A673 (cell line): ENCODE measurements around the gene ARNT2. TPM values are rescaled to one million over a fixed set of nuclear protein-coding genes. Genes with fewer than 3 reads are reported as not detected.
A peak's percentile ranks its signal among the peaks of the same experiment; 100 is the strongest.

ENCODE experiments used
- BruUV-seq: library from RNA; stranded (reverse); fragments of 400-500 nt; replicated peaks from 2 replicates; lab custom pipeline; 2021; lab: Mats Ljungman, UMichigan
- CTCF ChIA-PET: fragments of 300-600 bp; sonication (Branson Sonifier 250); formaldehyde crosslinking; loops from one replicate; lab custom pipeline; 2022; ENCODE audit warnings: antibody characterized with exemption; lab: Charles Lee
- POLR2A ChIA-PET: fragments of 300-600 bp; sonication (Branson Sonifier 250); formaldehyde crosslinking; loops from one replicate; lab custom pipeline; 2022; ENCODE audit warnings: antibody characterized with exemption; ENCODE audit not compliant: low non-redundant PET; lab: Charles Lee
- DNase-seq: peaks from one replicate; pipeline ENCODE4 v3.0.0-alpha.2; 2015; ENCODE audit warnings: low spot score
- H3K27ac ChIP-seq: fragments of 200-600 bp; sonication (generic); 2 replicates; pipeline ENCODE4 v1.5.1; 2016; ENCODE audit warnings: mixed run types, low read depth, mild to moderate bottlenecking, mixed read lengths, antibody characterized with exemption, low read length; ENCODE audit not compliant: poor library complexity, severe bottlenecking
- H3K27me3 ChIP-seq: fragments of 200-600 bp; sonication (generic); replicated peaks from 2 replicates; pipeline ENCODE4 v1.6.1; 2017; ENCODE audit warnings: mixed run types, low read depth, mild to moderate bottlenecking, mixed read lengths, antibody characterized with exemption, low read length; ENCODE audit not compliant: insufficient read depth, poor library complexity
- H3K36me3 ChIP-seq: fragments of 200-600 bp; sonication (generic); 2 replicates; pipeline ENCODE4 v1.6.1; 2016; ENCODE audit warnings: mixed run types, mild to moderate bottlenecking, mixed read lengths, antibody characterized with exemption, low read length; ENCODE audit not compliant: insufficient read depth, poor library complexity, severe bottlenecking
- H3K4me1 ChIP-seq: fragments of 200-600 bp; sonication (generic); 2 replicates; pipeline ENCODE4 v1.6.1; 2017; ENCODE audit warnings: mixed run types, mild to moderate bottlenecking, mixed read lengths, antibody characterized with exemption, low read length; ENCODE audit not compliant: insufficient read depth, poor library complexity, severe bottlenecking
- H3K4me3 ChIP-seq: fragments of 200-600 bp; sonication (generic); 2 replicates; pipeline ENCODE4 v1.5.1; 2016; ENCODE audit warnings: low read depth, mixed run types, mild to moderate bottlenecking, mixed read lengths, low read length; ENCODE audit not compliant: poor library complexity, severe bottlenecking
- H3K9me3 ChIP-seq: fragments of 200-600 bp; sonication (generic); 2 replicates; pipeline ENCODE4 v1.6.1; 2016; ENCODE audit warnings: mixed run types, low read depth, mild to moderate bottlenecking, mixed read lengths, antibody characterized with exemption, low read length; ENCODE audit not compliant: poor library complexity, severe bottlenecking
- CTCF ChIP-seq: fragments of 300-800, 200-600 bp; sonication (generic); conservative IDR thresholded peaks from 2 replicates; pipeline ENCODE4 v1.5.1; 2017; ENCODE audit warnings: low read depth, mild to moderate bottlenecking, antibody characterized with exemption, low read length, moderate library complexity, mixed read lengths
- EZH2 ChIP-seq: fragments of 200-600 bp; sonication (generic); IDR thresholded peaks from 2 replicates; pipeline ENCODE4 v1.6.1; 2017; ENCODE audit warnings: borderline replicate concordance, low read depth, mild to moderate bottlenecking, mixed read lengths, antibody characterized with exemption, low read length; ENCODE audit not compliant: poor library complexity, severe bottlenecking
- intact Hi-C: fragments of 100-400 bp; cut with micrococcal nuclease; formaldehyde crosslinking; loops from one replicate; pipeline ENCODE4 v1.10.0; 2022; ENCODE audit not compliant: unreplicated experiment
- total RNA-seq: library from RNA; stranded (reverse); gene quantifications from 2 replicates; pipeline ENCODE4 v1.2.3, GENCODE V29; 2021

The ARNT2 gene
- total RNA-seq, 1 experiment from 2014 or later, result 2.1 TPM

- BruUV-seq, result no TSS peak
- Histone ChIP-seq H3K4me1 (no peaks in the 10 kb centered on the region), H3K27ac (no peak overlapping the region), H3K27me3 (no peaks in the 10 kb centered on the region), H3K9me3 (no peaks in the 10 kb centered on the region), H3K4me3 (no peak overlapping the region), H3K36me3 (no peaks in the 10 kb centered on the region)
- CTCF ChIA-PET, result no interaction called here
- POLR2A ChIA-PET, result no interaction called here
- TF ChIP-seq EZH2, result no peak
- no peak for TF ChIP-seq CTCF
- peak; percentile 4 for DNase-seq
- intact Hi-C loops, result no loop called here
These were observed 90.2 kb downstream of the ARNT2 start for GRCh38 chr15:80494351-80494751.

GRCh38 chr15:80494756-80495155 lies 90.6 kb downstream of the ARNT2 start:
- Histone ChIP-seq H3K27me3 (no peaks in the 10 kb centered on the region), H3K27ac (no peak overlapping the region), H3K36me3 (no peaks in the 10 kb centered on the region), H3K9me3 (no peaks in the 10 kb centered on the region), H3K4me3 (no peak overlapping the region), H3K4me1 (no peaks in the 10 kb centered on the region)
- no TSS peak for BruUV-seq
- CTCF ChIA-PET, result no interaction called here
- intact Hi-C loops, result no loop called here
- TF ChIP-seq EZH2 (no peak), CTCF (no peak)
- POLR2A ChIA-PET, result no interaction called here
- no peak for DNase-seq

- BruUV-seq, result no TSS peak
- Histone ChIP-seq H3K4me1 (no peaks in the 10 kb centered on the region), H3K27ac (no peak overlapping the region), H3K36me3 (no peaks in the 10 kb centered on the region), H3K9me3 (no peaks in the 10 kb centered on the region), H3K4me3 (no peak overlapping the region), H3K27me3 (no peaks in the 10 kb centered on the region)
- TF ChIP-seq CTCF, result no peak
- no peak for TF ChIP-seq EZH2
- ChIA-PET POLR2A (no interaction called here), CTCF (no interaction called here)
- no peak for DNase-seq
- intact Hi-C loops, result no loop called here
These were observed 91.3 kb downstream of the ARNT2 start for GRCh38 chr15:80495401-80495942.
